Measurements from ENCODE around the gene CACNA1F. TPM values are rescaled to one million over a fixed set of nuclear protein-coding genes. Genes with fewer than 3 reads are reported as not detected.

CACNA1F gene
- total RNA-seq, 1 experiment from 2014 or later: not detected

- H3K4me1 ChIP-seq (ENCODE audit: insufficient read depth, low read length): peaks cover 8% of the 10 kb centered on the region
- no peak overlapping the region for H2AFZ ChIP-seq (ENCODE audit: low read length)
- no peak overlapping the region for H3K9ac ChIP-seq (ENCODE audit: low read length)
- TF ChIP-seq EZH2phosphoT487 (IDR thresholded peaks at IDR 0.05; ENCODE audit: borderline replicate concordance, low read length) (no peak), EZH2 (IDR thresholded peaks at IDR 0.05; ENCODE audit: low read length, unreplicated experiment) (no peak)
- TF ChIP-seq, protein P1, sequence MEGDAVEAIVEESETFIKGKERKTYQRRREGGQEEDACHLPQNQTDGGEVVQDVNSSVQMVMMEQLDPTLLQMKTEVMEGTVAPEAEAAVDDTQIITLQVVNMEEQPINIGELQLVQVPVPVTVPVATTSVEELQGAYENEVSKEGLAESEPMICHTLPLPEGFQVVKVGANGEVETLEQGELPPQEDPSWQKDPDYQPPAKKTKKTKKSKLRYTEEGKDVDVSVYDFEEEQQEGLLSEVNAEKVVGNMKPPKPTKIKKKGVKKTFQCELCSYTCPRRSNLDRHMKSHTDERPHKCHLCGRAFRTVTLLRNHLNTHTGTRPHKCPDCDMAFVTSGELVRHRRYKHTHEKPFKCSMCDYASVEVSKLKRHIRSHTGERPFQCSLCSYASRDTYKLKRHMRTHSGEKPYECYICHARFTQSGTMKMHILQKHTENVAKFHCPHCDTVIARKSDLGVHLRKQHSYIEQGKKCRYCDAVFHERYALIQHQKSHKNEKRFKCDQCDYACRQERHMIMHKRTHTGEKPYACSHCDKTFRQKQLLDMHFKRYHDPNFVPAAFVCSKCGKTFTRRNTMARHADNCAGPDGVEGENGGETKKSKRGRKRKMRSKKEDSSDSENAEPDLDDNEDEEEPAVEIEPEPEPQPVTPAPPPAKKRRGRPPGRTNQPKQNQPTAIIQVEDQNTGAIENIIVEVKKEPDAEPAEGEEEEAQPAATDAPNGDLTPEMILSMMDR (conservative IDR thresholded peaks at IDR 0.05; ENCODE audit: low read depth, low read length): no peak
- no peak overlapping the region for H3K4me2 ChIP-seq (ENCODE audit: low read length)
- H3K9me2 ChIP-seq (replicated peaks; ENCODE audit: low read length): no peaks in the 10 kb centered on the region
- ATAC-seq: no peak
- no peak overlapping the region for H3K4me3 ChIP-seq (ENCODE audit: low read length)
- no peaks in the 10 kb centered on the region for H3K36me3 ChIP-seq (ENCODE audit: low read depth, low read length)
- no peaks in the 10 kb centered on the region for H4K20me1 ChIP-seq (ENCODE audit: low read length)
- no TSS peak for BruUV-seq (replicated peaks)
- H3F3A ChIP-seq (ENCODE audit: low read length, unreplicated experiment): no peaks in the 10 kb centered on the region
- ChIA-PET CTCF (interaction anchor here (0.5 kb wide), 1 partner anchor 29 kb away, joined by 3 read pairs; no protein-coding TSS in a partner anchor), POLR2A (ENCODE audit: unreplicated experiment) (no interaction called here)
- intact Hi-C loops (cut with micrococcal nuclease): loop anchor here (5.0 kb wide), 2 partner anchors 39 to 119 kb away; partner anchors contain the start of genes GPKOW and TFE3
- no peaks in the 10 kb centered on the region for H3K9me3 ChIP-seq (ENCODE audit: low read length)
- H3K27me3 ChIP-seq (ENCODE audit: low read length): no peaks in the 10 kb centered on the region
- no peaks in the 10 kb centered on the region for H3K79me2 ChIP-seq (ENCODE audit: low read length)
- no peak for DNase-seq
- H3K27ac ChIP-seq (ENCODE audit: low read length): no peak overlapping the region
Measured at GRCh38 chrX:49161632-49162031, 71.5 kb downstream of the CACNA1F start.

DNA sequence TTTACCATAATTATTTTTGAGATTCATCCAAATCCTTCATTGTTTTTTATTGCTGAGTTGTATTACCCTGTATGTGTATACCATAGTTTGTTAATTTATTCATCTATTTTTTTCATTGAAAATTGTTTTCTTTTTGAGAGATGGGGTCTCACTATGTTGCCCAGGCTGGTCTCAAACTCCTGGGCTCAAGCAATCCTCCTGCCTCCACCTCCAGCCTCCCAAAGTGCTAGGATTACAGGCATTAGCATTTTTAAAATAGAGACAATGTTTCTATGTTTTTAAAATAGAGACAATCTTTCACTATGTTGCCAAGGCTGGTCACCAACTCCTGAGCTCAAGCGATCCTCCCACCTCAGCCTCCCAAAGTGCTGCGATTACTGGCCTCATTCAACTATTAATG, 72.2 kb downstream of the CACNA1F start:
- H3F3A ChIP-seq (ENCODE audit: low read length, unreplicated experiment): no peaks in the 10 kb centered on the region
- H3K4me2 ChIP-seq (ENCODE audit: low read length): no peak overlapping the region
- ATAC-seq (no peak), DNase-seq (no peak)
- no peaks in the 10 kb centered on the region for H3K79me2 ChIP-seq (ENCODE audit: low read length)
- ChIA-PET POLR2A (ENCODE audit: unreplicated experiment) (no interaction called here), CTCF (no interaction called here)
- H3K4me1 ChIP-seq (ENCODE audit: insufficient read depth, low read length): peaks cover 12% of the 10 kb centered on the region
- no peak overlapping the region for H3K9ac ChIP-seq (ENCODE audit: low read length)
- intact Hi-C loops (cut with micrococcal nuclease): loop anchor here (5.0 kb wide), 2 partner anchors 39 to 119 kb away; partner anchors contain the start of genes GPKOW and TFE3
- no peaks in the 10 kb centered on the region for H3K27me3 ChIP-seq (ENCODE audit: low read length)
- no peak for TF ChIP-seq EZH2phosphoT487 (IDR thresholded peaks at IDR 0.05; ENCODE audit: borderline replicate concordance, low read length)
- TF ChIP-seq, protein P1 (conservative IDR thresholded peaks at IDR 0.05; ENCODE audit: low read depth, low read length): no peak
- TF ChIP-seq EZH2 (IDR thresholded peaks at IDR 0.05; ENCODE audit: low read length, unreplicated experiment): no peak
- H3K27ac ChIP-seq (ENCODE audit: low read length): no peak overlapping the region
- H3K9me3 ChIP-seq (ENCODE audit: low read length): no peaks in the 10 kb centered on the region
- BruUV-seq (replicated peaks): no TSS peak
- H2AFZ ChIP-seq (ENCODE audit: low read length): no peak overlapping the region
- H3K4me3 ChIP-seq (ENCODE audit: low read length): no peak overlapping the region
- H3K36me3 ChIP-seq (ENCODE audit: low read depth, low read length): no peaks in the 10 kb centered on the region
- H4K20me1 ChIP-seq (ENCODE audit: low read length): no peaks in the 10 kb centered on the region
- H3K9me2 ChIP-seq (replicated peaks; ENCODE audit: low read length): no peaks in the 10 kb centered on the region

GRCh38 chrX:49157194-49157593, 75.9 kb downstream of the CACNA1F start:
- POLR2A ChIA-PET (ENCODE audit: unreplicated experiment): no interaction called here
- CTCF ChIA-PET: interaction anchor here (0.6 kb wide), 1 partner anchor 93 kb away, joined by 3 read pairs; no protein-coding TSS in a partner anchor
- no peaks in the 10 kb centered on the region for H3K9me3 ChIP-seq (ENCODE audit: low read length)
- no peaks in the 10 kb centered on the region for H3K36me3 ChIP-seq (ENCODE audit: low read depth, low read length)
- H3K27ac ChIP-seq (ENCODE audit: low read length): no peak overlapping the region
- ATAC-seq: no peak
- H4K20me1 ChIP-seq (ENCODE audit: low read length): no peaks in the 10 kb centered on the region
- TF ChIP-seq EZH2 (IDR thresholded peaks at IDR 0.05; ENCODE audit: low read length, unreplicated experiment) (no peak), EZH2phosphoT487 (IDR thresholded peaks at IDR 0.05; ENCODE audit: borderline replicate concordance, low read length) (no peak)
- TF ChIP-seq, protein P1 (conservative IDR thresholded peaks at IDR 0.05; ENCODE audit: low read depth, low read length): no peak
- no peaks in the 10 kb centered on the region for H3K27me3 ChIP-seq (ENCODE audit: low read length)
- no peak overlapping the region for H3K9ac ChIP-seq (ENCODE audit: low read length)
- no TSS peak for BruUV-seq (replicated peaks)
- no peaks in the 10 kb centered on the region for H3K9me2 ChIP-seq (replicated peaks; ENCODE audit: low read length)
- intact Hi-C loops (cut with micrococcal nuclease): no loop called here
- no peak for DNase-seq
- no peaks in the 10 kb centered on the region for H3F3A ChIP-seq (ENCODE audit: low read length, unreplicated experiment)
- no peak overlapping the region for H3K4me2 ChIP-seq (ENCODE audit: low read length)
- no peak overlapping the region for H2AFZ ChIP-seq (ENCODE audit: low read length)
- no peaks in the 10 kb centered on the region for H3K79me2 ChIP-seq (ENCODE audit: low read length)
- H3K4me1 ChIP-seq (ENCODE audit: insufficient read depth, low read length): peaks cover 6% of the 10 kb centered on the region; the same call in 1 of the 2 replicates
- no peak overlapping the region for H3K4me3 ChIP-seq (ENCODE audit: low read length)
